ENCODE results near the gene SCFD2.
"Not testable (repeated sequence)": the region's sequence is repeated elsewhere in the genome, so short reads cannot be mapped to it uniquely, and the experiment has no call there.

The SCFD2 gene

GRCh38 chr4:53236624-53237023 lies 129.2 kb downstream of the SCFD2 start:
- not testable (repeated sequence) for DNase-seq

- DNase-seq: no peak
Observed at GRCh38 chr4:53235547-53235946, 130.3 kb downstream of the SCFD2 start.

DNA sequence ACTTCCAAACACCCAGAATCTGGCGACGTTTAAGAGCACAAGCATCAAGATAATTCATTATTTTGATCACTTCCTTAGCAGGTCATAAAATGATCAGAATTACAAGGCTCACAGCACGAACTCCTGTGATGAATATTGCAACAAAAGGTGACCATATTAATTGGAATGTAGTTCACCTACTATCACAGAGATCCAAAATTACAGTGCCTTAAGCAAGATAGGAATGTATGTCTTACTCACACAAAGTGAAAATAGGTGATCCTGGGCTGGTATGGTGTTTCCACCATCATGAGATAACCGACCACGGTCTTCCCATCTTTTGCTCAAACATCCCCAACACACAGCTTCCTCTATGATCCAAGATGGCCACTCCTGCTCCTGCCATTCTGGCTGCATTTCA lies 131.2 kb downstream of the SCFD2 start:
- DNase-seq: no peak

DNA sequence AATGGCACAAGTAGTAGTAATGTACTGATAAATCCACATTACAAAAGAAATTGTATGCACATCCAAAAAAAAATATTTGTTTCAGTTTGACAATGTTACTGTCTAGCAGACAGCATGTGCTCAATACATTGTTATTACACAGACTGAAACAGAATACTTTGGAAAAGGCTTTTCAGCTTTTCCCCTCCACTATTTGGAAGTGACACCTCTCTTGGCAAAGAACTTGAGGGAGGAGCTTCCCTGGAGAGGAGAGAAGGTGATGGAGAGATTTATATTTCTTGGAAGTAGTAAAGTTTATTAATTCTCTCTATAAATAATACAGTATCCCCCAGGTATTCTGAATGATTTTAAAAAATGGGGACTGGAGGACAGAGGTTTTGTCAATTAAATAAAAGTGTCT lies 131.8 kb downstream of the SCFD2 start:
- DNase-seq: no peak

GRCh38 chr4:53233114-53233795 lies 132.6 kb downstream of the SCFD2 start:
- DNase-seq: no peak

DNA sequence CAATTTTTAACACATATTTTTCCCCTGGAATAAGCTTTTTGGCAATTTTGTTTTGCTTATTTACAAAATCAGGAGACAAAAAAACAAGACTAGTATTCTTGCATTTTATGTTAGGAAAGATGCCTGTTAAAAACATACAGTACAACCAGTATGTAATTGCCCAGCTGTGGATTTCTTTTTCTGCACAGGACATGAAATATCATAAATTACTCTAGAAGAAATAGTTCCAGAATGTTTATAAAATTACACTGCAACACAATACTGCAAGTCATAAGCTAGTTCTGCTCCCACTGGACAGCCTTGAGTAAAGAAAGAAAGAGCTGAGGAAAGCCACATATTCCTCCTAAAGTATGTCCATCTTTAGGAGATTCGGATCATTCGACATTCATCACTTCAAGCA lies 133.5 kb downstream of the SCFD2 start:
- DNase-seq: no peak

- no peak for DNase-seq
Observed at GRCh38 chr4:53228036-53228435, 137.8 kb downstream of the SCFD2 start.

- DNase-seq: no peak
Observed at GRCh38 chr4:53227451-53227850, 138.4 kb downstream of the SCFD2 start.

DNA sequence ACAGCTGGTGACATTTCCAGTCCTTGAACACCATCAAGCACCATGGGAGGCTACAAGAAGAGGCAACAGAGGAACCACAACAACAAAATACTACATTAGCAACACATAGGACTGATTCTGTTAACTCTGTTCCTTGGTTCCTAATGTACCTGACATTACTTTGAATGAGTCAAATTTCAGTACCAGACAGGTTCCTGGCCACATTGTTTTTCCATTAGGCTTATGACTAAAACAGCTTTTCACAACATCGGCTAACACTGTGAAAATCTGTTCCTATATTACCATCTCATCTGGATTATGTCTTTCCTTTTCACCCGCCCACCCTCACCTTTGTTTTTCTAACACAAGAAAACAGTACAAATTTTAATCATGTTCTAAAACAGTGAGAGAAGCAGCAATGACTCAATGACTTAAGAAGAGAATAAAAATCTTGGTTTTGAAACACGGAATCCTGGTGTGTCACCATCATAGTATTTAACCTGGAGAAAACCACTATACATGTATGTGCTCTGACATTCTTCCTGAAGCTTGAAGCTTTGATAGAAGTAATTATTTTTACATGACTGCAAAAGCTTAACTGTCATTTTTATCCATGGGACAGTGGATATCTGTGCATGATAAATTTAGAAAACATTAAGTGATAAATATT lies 143.9 kb downstream of the SCFD2 start:
- DNase-seq: no peak

DNA sequence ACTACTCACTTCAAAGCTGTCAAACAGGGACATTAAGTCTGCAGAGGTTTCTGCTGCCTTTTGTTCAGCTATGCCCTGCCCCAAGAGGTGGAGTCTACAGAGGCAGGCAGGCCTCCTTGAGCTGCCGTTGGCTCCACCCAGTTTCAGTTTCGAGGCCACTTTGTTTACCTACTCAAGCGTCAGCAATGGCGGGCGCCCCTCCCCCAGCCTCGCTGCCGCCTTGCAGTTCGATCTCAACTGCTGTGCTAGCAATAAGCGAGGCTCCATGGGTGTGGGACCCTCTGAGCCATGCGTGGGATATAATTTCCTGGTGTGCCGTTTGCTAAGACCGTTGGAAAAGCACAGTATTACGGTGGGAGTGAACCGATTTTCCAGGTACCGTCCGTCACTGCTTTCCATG lies 146.7 kb downstream of the SCFD2 start:
- not testable (repeated sequence) for DNase-seq

- no peak for DNase-seq
Observed at GRCh38 chr4:53208753-53209152, 157.1 kb downstream of the SCFD2 start.

GRCh38 chr4:53205970-53206369 lies 159.9 kb downstream of the SCFD2 start:
- no peak for DNase-seq

- DNase-seq: no peak
Observed at GRCh38 chr4:53199356-53199755, 166.5 kb downstream of the SCFD2 start.

DNA sequence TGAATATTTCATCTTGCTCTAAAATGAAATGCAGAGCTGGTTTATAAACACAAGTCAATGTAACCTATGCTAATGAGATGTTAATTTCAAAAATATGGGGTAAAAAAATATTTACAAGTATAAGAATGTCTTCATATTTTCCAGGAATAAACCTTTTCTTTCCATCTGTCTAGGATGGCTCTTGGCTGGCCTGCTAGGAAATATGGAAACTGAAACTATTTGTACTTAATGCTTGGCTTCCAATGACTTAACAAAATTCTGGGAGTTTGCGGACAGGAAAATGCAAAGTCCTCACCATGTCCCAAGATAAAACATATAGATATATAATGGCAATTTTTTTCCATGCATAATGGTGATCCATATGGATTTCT lies 168.1 kb downstream of the SCFD2 start:
- DNase-seq: no peak

DNA sequence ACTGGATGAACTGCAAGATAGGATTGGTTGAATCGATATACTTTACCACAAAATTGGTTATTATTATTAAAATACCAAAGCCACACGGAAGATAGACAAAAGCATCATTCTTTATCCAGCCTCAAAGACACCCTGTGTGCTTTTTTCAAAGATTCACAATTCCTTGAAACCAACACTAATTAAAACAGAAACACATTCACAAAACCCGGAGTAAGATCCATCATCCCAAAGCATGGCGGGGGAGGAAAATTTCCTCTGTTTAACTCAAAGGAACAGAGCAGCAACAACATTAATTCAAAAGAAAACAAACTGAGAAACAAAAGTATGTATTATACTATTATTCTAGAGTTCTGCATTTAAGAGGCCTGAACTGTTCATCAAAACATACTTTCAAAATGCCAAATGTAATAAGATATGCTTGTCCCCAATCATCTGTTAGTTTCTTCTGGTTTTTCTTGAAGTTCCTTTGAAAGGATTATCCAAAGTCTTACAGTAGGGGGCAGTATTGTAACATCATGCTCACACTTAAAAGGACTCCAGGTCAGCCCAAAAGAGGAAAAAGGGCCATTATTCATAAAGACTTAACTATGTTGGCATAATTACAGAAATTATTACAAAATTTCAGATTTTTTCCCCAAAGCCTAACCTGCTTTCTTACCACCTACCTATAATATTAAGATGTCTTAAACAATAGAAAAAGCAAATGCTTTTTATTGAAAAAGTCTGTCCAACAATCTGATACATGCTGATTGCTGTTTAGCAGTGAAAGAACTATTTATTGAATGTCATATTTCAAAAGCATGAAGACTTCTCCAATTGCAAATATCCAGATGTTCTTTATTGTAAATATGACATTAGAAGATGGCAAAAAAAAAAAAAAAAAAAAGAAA lies 168.7 kb downstream of the SCFD2 start:
- DNase-seq: no peak

- no peak for DNase-seq
Observed at GRCh38 chr4:53195815-53196661, 169.8 kb downstream of the SCFD2 start.

GRCh38 chr4:53194727-53195126 lies 171.1 kb downstream of the SCFD2 start:
- DNase-seq: no peak

GRCh38 chr4:53193111-53193510 lies 172.8 kb downstream of the SCFD2 start:
- DNase-seq: no peak

- DNase-seq: no peak
Observed at GRCh38 chr4:53192496-53192895, 173.4 kb downstream of the SCFD2 start.

- DNase-seq: no peak
Observed at GRCh38 chr4:53191997-53192396, 173.9 kb downstream of the SCFD2 start.

DNA sequence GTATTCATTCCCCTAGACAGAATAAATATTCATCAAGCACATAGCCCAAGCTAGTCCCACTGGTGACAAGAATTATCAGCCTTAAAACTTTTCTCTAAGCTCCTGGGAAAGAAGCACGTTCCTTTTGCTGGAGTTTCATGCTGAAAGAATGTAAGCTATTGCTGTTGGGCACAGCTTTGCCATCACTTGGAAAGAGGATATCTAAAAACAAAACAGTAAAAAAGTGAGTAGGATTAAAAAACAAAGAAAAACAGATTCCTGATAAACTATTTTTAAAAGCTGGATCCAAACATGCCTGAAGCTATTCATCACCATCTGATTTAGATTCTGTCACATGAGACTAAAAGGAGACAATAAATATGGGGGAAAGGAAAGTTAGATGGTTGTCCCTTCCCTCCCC lies 176.8 kb downstream of the SCFD2 start:
- DNase-seq: no peak

- DNase-seq: no peak
Observed at GRCh38 chr4:53186714-53187358, 179.0 kb downstream of the SCFD2 start.

Measured in CD4-positive, alpha-beta T cell treated with Interferon gamma for 1 hour (primary cell).